Upper lobe of left lung (tissue), 6 donors: ENCODE results near the gene NDFIP2. TPM values are rescaled to one million over a fixed set of nuclear protein-coding genes. Genes with fewer than 3 reads are reported as not detected.

Source experiments
- ATAC-seq, 2 donors: fragments of 200-7000 bp; cut with Tn5 transposase; one replicate each; pipeline ENCODE4 v1.9.1; 2022; ENCODE audit warnings: mild to moderate bottlenecking in 2 of 2, moderate library complexity in 2 of 2; ENCODE audit not compliant: low FRiP score in 2 of 2
- DNase-seq, 2 donors: peaks; one replicate each; pipeline ENCODE4 v3.0.0-alpha.2; 2019 to 2020
- H3K27ac ChIP-seq, 4 donors: fragments of 200-600 bp; sonication (generic); one replicate each; pipeline ENCODE4 v1.5.1; 2016 to 2019
- H3K27me3 ChIP-seq, 4 donors: fragments of 200-600 bp; sonication (generic); one replicate each; pipeline ENCODE4 v1.5.1; 2017 to 2019
- H3K36me3 ChIP-seq, 4 donors: fragments of 200-600 bp; sonication (generic); one replicate each; pipeline ENCODE4 v1.5.1; 2016 to 2019
- H3K4me1 ChIP-seq, 4 donors: fragments of 200-600 bp; sonication (generic); one replicate each; pipeline ENCODE4 v1.5.1; 2018 to 2019
- H3K4me3 ChIP-seq, 4 donors: fragments of 200-600 bp; sonication (generic); one replicate each; pipeline ENCODE4 v1.5.1; 2017 to 2019; ENCODE audit warnings: mild to moderate bottlenecking in 2 of 4, moderate library complexity in 1 of 4
- H3K9me3 ChIP-seq, 4 donors: fragments of 200-600 bp; sonication (generic); one replicate each; pipeline ENCODE4 v1.5.1; 2018 to 2019
- CTCF ChIP-seq, 6 experiments: fragments of 450-650 bp in 4 of 6; fragments of 200-600 bp in 2 of 6; sonication (generic) in 2 of 6; IDR thresholded peaks; one replicate each; pipeline ENCODE4 v1.5.1; 2016 to 2019; ENCODE audit warnings: antibody characterized with exemption in 6 of 6
- EP300 ChIP-seq, 4 donors: sonication (generic); formaldehyde crosslinking; IDR thresholded peaks; one replicate each; pipeline ENCODE4 v1.5.1; 2017; ENCODE audit warnings: antibody characterized with exemption in 4 of 4, control low read depth in 2 of 4
- POLR2A ChIP-seq, 4 donors: fragments of 450-650 bp; IDR thresholded peaks; one replicate each; pipeline ENCODE4 v1.5.1; 2016 to 2017; ENCODE audit warnings: antibody characterized with exemption in 4 of 4, mild to moderate bottlenecking in 2 of 4
- POLR2AphosphoS5 ChIP-seq, 2 donors: sonication (generic); formaldehyde crosslinking; IDR thresholded peaks; one replicate each; pipeline ENCODE4 v1.5.1; 2017; ENCODE audit warnings: antibody characterized with exemption in 2 of 2
- WGBS, 2 donors: methylation state at CpG; one replicate each; pipeline ENCODE4 v1.1.5; 2017 to 2018; 5-methylcytosine and 5-hydroxymethylcytosine counted together
- total RNA-seq, 6 donors: library from RNA; depleted of rRNA in 4 of 6; stranded (reverse); fragments of >200 nt in 4 of 6; gene quantifications; one replicate each; pipeline versions ENCODE4 v1.1.0 to v1.2.1, GENCODE V29; 2016 to 2021
- donor health status: DM: no; HTN: no; CAD: no; lungs with moderate emphysema.
- donor health status: DM: no; HTN: yes; CAD: no; lungs with severe emphysema.

NDFIP2 gene
- total RNA-seq, 6 donors from 2014 or later: 8.4 to 37.2 (median 26.2) TPM

GRCh38 chr13:79533781-79534400, 52.9 kb downstream of the NDFIP2 start:
- TF ChIP-seq POLR2A (IDR thresholded peaks at IDR 0.05) (no peak), POLR2AphosphoS5 (IDR thresholded peaks at IDR 0.05) (no peak), CTCF (IDR thresholded peaks at IDR 0.05) (no peak), EP300 (IDR thresholded peaks at IDR 0.05) (no peak)
- Histone ChIP-seq H3K4me1 (peaks cover 0 to 3% (median 0%) of the 10 kb centered on the region in 4 donors), H3K27me3 (no peaks in the 10 kb centered on the region), H3K27ac (no peak overlapping the region), H3K4me3 (no peak overlapping the region), H3K9me3 (no peaks in the 10 kb centered on the region), H3K36me3 (no peaks in the 10 kb centered on the region)
- 91 to 92% methylated on average over 6 of the region's 6 CpGs for WGBS, 2 donors
- ATAC-seq: no peak
- DNase-seq: no peak

GRCh38 chr13:79534596-79534995, 53.6 kb downstream of the NDFIP2 start:
- peaks cover 0 to 3% (median 0%) of the 10 kb centered on the region in 4 donors for H3K4me1 ChIP-seq
- no peaks in the 10 kb centered on the region for H3K9me3 ChIP-seq
- H3K27me3 ChIP-seq: no peaks in the 10 kb centered on the region
- H3K36me3 ChIP-seq: no peaks in the 10 kb centered on the region
- no peak for DNase-seq
- TF ChIP-seq POLR2AphosphoS5 (IDR thresholded peaks at IDR 0.05) (no peak), EP300 (IDR thresholded peaks at IDR 0.05) (no peak), CTCF (IDR thresholded peaks at IDR 0.05) (no peak), POLR2A (IDR thresholded peaks at IDR 0.05) (no peak)
- no peak overlapping the region for H3K27ac ChIP-seq
- H3K4me3 ChIP-seq: no peak overlapping the region
- no peak for ATAC-seq
- WGBS, 2 donors: 85 to 91% methylated on average over 4 of the region's 4 CpGs

GRCh38 chr13:79538757-79539156, 57.8 kb downstream of the NDFIP2 start:
- no peak for TF ChIP-seq EP300 (IDR thresholded peaks at IDR 0.05)
- TF ChIP-seq CTCF (IDR thresholded peaks at IDR 0.05): no peak
- TF ChIP-seq POLR2AphosphoS5 (IDR thresholded peaks at IDR 0.05): no peak
- TF ChIP-seq POLR2A (IDR thresholded peaks at IDR 0.05): no peak
- ATAC-seq (no peak), DNase-seq (no peak)
- H3K27ac ChIP-seq: no peak overlapping the region
- H3K4me1 ChIP-seq: no peaks in the 10 kb centered on the region
- H3K4me3 ChIP-seq: no peak overlapping the region
- H3K36me3 ChIP-seq: peaks cover 0 to 7% (median 2%) of the 10 kb centered on the region in 4 donors
- H3K27me3 ChIP-seq: no peaks in the 10 kb centered on the region
- H3K9me3 ChIP-seq: no peaks in the 10 kb centered on the region
- 91 to 95% methylated on average over 5 of the region's 5 CpGs for WGBS, 2 donors

GRCh38 chr13:79540504-79540903, 59.5 kb downstream of the NDFIP2 start:
- TF ChIP-seq POLR2A (IDR thresholded peaks at IDR 0.05) (no peak), CTCF (IDR thresholded peaks at IDR 0.05) (no peak), EP300 (IDR thresholded peaks at IDR 0.05) (no peak), POLR2AphosphoS5 (IDR thresholded peaks at IDR 0.05) (no peak)

More at GRCh38 chr13:79540504-79540903, 59.5 kb downstream of the NDFIP2 start:
- Histone ChIP-seq H3K27ac (no peak overlapping the region), H3K36me3 (peaks cover 0 to 7% (median 2%) of the 10 kb centered on the region in 4 donors), H3K4me3 (no peak overlapping the region), H3K4me1 (no peaks in the 10 kb centered on the region), H3K27me3 (no peaks in the 10 kb centered on the region), H3K9me3 (no peaks in the 10 kb centered on the region)
- DNase-seq (no peak), ATAC-seq (no peak)
- WGBS, 2 donors: 84 to 86% methylated on average over 4 of the region's 4 CpGs
